Effector memory CD4-positive, alpha-beta T cell (primary cell): ENCODE measurements around the gene RPS6KA3.

ENCODE experiments used
- DNase-seq, 3 donors: peaks; one replicate each; pipeline ENCODE4 v3.0.0-alpha.2; 2020
- H3K27ac ChIP-seq: 2 replicates; pipeline ENCODE4 v1.7.0; 2013; ENCODE audit warnings: mild to moderate bottlenecking, low read length, moderate library complexity; ENCODE audit not compliant: insufficient read depth, poor library complexity, severe bottlenecking
- H3K27me3 ChIP-seq: replicated peaks from 2 replicates; pipeline ENCODE4 v1.7.0; 2013; ENCODE audit warnings: mild to moderate bottlenecking, low read length; ENCODE audit not compliant: insufficient read depth, control insufficient read depth, poor library complexity, severe bottlenecking
- H3K36me3 ChIP-seq: 2 replicates; pipeline ENCODE4 v1.7.0; 2013; ENCODE audit warnings: mild to moderate bottlenecking, low read length, moderate library complexity; ENCODE audit not compliant: control insufficient read depth, insufficient read depth
- H3K4me1 ChIP-seq: 2 replicates; pipeline ENCODE4 v1.7.0; 2013; ENCODE audit warnings: low read length, mild to moderate bottlenecking; ENCODE audit not compliant: control insufficient read depth, insufficient read depth, poor library complexity, severe bottlenecking
- H3K4me3 ChIP-seq: 2 replicates; pipeline ENCODE4 v1.7.0; 2013; ENCODE audit warnings: low read length, low read depth, mild to moderate bottlenecking; ENCODE audit not compliant: insufficient read depth, poor library complexity, severe bottlenecking
- H3K9me3 ChIP-seq: 2 replicates; pipeline ENCODE4 v1.7.0; 2013; ENCODE audit warnings: mild to moderate bottlenecking, low read length, moderate library complexity; ENCODE audit not compliant: control insufficient read depth

RPS6KA3 gene

DNA sequence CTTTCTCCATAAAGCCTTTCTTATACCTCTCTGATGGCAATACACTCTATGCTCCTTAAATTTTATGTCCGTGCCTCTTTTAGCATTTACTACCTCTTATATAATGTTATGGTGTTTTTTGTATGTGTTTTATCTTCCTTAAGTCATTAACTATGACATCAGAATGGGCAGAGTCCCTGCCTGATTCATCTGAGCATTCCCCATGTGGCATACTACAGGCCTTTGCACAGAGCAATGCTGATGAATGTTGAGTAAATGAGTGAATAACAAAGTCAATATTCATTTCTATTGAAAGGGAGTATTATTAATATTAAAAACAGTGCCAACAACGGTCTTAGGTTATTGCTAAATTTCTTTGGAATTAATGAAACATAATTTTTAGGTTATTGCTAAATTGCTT, 18.8 kb upstream of the RPS6KA3 start:
- H3K27ac ChIP-seq: no peak overlapping the region
- H3K36me3 ChIP-seq: no peaks in the 10 kb centered on the region
- H3K4me3 ChIP-seq: no peak overlapping the region
- no peak for DNase-seq
- H3K9me3 ChIP-seq: no peaks in the 10 kb centered on the region
- H3K4me1 ChIP-seq: no peaks in the 10 kb centered on the region
- H3K27me3 ChIP-seq: no peaks in the 10 kb centered on the region

DNA sequence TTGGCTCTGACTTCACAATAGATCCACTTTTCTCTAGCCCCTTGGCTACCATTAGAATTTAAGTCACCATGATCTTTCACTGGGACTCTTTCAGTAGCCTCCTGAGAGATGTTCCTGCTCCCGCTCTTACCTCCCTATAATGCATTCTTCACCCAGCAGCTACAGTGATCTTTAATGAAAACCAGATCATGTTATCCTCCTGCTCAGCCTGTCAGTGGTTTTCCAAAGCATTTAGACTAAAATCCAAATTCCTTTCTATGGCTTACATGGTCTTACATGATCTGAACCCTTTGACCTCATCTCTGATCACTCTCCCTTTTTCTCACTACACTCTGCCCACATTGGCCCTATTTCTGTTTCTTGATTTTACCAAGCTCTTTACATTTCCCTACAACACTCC, 18.3 kb upstream of the RPS6KA3 start:
- H3K4me3 ChIP-seq: no peak overlapping the region
- H3K27me3 ChIP-seq: no peaks in the 10 kb centered on the region
- H3K9me3 ChIP-seq: no peaks in the 10 kb centered on the region
- no peaks in the 10 kb centered on the region for H3K4me1 ChIP-seq
- H3K36me3 ChIP-seq: no peaks in the 10 kb centered on the region
- H3K27ac ChIP-seq: no peak overlapping the region
- DNase-seq: no peak

DNA sequence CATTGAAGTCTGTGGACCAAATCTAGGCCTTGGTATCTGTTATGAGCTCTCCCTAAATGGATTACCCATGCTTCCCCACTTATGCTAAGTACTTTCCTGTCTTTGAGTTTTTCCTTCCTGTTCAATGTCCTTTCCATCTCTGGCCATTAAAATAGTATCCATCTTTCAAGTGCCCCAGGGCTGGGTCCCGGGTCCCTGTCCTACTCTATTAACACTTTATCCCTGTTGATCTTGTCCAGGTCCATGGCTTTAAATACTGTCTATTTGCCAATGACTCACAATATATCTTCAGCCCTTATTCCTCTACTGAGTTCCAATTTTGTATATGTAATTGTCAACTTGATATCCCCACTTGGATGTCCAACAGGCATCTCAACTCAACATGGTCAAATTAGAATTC, 17.7 kb upstream of the RPS6KA3 start:
- H3K9me3 ChIP-seq: no peaks in the 10 kb centered on the region

DNA sequence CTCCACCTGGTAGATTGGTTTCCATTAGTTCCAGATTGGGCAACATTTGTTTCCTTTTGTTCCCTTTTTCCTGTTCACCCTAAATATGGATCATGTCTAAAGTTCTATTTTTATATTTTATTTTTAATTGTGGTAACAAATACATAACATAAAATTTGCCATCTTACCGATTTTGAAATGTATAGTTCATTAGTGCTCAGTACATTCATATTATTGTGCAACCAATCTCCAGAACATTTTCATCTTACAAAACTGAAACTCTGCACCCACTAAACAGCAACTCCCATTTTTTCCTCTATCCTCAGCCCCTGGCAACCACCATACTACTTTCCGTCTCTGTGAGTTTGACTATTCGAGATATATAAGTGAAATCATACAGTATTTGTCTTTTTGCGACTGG, 14.2 kb upstream of the RPS6KA3 start:
- H3K27ac ChIP-seq: no peak overlapping the region
- no peak for DNase-seq
- H3K4me1 ChIP-seq: no peaks in the 10 kb centered on the region
- H3K36me3 ChIP-seq: no peaks in the 10 kb centered on the region
- no peaks in the 10 kb centered on the region for H3K9me3 ChIP-seq
- no peak overlapping the region for H3K4me3 ChIP-seq
- no peaks in the 10 kb centered on the region for H3K27me3 ChIP-seq

More for the DNA sequence above, 17.7 kb upstream of the RPS6KA3 start:
- no peaks in the 10 kb centered on the region for H3K27me3 ChIP-seq
- H3K27ac ChIP-seq: no peak overlapping the region
- no peaks in the 10 kb centered on the region for H3K36me3 ChIP-seq
- DNase-seq: no peak
- H3K4me3 ChIP-seq: no peak overlapping the region
- H3K4me1 ChIP-seq: no peaks in the 10 kb centered on the region

DNA sequence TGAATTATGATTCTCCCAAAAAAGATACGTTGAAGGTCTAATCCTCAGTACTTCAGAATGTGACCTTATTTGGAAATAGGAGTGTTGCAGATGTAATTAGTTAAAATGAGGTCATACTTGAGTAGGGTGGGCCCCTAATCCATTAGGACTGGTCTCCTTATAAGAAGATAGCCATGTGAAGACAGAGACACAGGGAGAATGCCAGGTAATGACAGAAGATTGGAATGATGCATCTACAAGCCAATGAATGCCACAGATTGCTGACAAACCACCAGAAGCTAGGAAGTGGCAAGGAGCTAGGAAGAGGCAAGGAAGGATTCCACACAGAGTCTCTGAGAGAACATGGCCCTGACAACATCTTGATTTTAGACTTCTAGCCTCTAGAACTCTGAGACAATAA, 7.4 kb upstream of the RPS6KA3 start:
- Histone ChIP-seq H3K4me3 (no peak overlapping the region), H3K27me3 (no peaks in the 10 kb centered on the region), H3K36me3 (no peaks in the 10 kb centered on the region), H3K9me3 (no peaks in the 10 kb centered on the region), H3K4me1 (no peaks in the 10 kb centered on the region), H3K27ac (no peak overlapping the region)
- DNase-seq: no peak

DNA sequence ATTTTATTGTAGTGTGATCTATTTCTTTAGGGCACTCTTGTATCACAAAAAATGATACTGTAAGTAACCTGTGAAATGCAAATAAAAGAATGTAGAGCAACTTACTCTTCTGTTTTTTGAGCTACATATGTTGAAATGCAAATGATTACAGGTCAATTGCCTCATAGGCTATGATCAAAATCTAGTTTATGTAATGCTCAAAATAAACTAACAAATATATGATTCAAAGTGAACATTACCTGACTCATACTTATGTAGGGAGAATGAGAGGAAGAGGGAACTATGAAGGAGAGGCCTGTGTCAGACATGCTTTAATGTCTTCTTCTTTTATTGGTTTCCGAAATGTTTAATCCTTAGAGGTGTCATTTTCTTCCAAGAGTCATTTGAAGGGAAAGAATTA, 5.0 kb upstream of the RPS6KA3 start:
- Histone ChIP-seq H3K36me3 (no peaks in the 10 kb centered on the region), H3K27me3 (no peaks in the 10 kb centered on the region), H3K9me3 (no peaks in the 10 kb centered on the region), H3K4me1 (no peaks in the 10 kb centered on the region), H3K4me3 (no peak overlapping the region), H3K27ac (no peak overlapping the region)
- DNase-seq: no peak

DNA sequence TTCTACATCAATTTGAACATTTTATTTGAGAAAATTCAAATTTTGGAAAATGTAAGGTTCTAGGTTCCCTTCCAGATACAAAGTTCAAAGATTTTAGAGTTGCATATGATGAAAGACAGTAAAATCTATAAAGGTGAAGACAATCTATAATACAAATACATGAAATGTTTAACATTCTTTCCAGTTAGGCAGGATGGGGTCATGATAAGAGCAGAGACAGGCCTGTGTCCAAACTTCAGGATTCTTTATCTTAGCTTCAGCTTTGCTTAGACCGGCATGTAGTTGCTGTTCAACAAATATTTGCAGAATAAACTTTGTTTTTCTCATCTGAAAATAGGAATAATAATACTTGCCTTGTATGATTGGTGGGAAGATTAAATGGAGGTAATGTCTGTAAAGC, 4.5 kb upstream of the RPS6KA3 start:
- no peaks in the 10 kb centered on the region for H3K9me3 ChIP-seq
- DNase-seq: no peak
- no peak overlapping the region for H3K27ac ChIP-seq
- no peaks in the 10 kb centered on the region for H3K27me3 ChIP-seq
- no peaks in the 10 kb centered on the region for H3K36me3 ChIP-seq
- no peak overlapping the region for H3K4me3 ChIP-seq
- H3K4me1 ChIP-seq: no peaks in the 10 kb centered on the region

DNA sequence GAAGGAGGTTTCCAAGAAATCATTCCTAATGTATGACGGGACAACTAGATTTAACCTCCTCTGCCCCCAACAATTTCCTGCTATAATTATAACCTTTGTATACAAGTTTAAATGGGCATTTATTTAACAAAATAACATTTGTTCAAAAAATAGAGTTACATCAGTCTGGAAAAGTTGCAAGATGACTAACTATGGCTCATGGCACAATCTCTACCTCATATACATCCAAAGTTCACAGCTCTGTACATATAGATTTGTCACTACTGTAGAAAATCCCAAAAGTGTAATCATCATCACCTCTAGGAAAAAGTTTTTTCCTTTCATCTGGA, 3.8 kb upstream of the RPS6KA3 start:
- Histone ChIP-seq H3K4me3 (no peak overlapping the region), H3K27me3 (no peaks in the 10 kb centered on the region), H3K4me1 (no peaks in the 10 kb centered on the region), H3K9me3 (no peaks in the 10 kb centered on the region), H3K27ac (no peak overlapping the region), H3K36me3 (no peaks in the 10 kb centered on the region)
- no peak for DNase-seq

DNA sequence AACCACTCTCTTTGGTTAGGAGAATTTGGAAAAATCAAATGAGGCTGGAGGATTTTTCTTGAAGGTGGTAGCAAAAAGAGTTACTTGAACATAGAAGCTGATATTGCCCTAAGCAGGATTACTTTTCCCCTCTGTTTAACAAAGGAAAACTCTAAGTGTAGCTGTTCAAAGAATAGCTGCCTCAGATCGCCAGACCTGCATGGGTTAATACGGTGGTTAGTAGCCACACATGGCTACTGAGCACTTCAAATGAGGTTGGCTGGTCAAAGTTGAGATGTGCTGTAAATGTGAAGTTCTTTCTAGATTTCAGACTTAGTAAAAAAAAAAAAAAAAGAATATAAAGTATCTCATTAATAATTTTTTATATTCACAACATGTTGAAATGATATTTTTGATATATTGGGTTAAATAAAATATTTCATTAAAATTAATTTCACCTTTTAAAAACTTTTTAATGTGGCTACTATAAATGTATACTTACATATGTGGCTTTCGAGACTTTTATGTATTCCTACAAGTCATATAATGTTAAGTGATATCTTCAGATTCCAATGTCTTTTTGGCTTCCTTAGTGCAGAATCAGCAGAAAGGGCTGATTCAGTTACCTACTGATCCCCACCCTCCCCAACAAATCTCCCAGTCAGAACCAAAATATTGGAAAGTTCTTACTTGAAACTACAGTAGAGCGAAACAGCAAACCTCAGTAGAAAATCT, 3.3 kb upstream of the RPS6KA3 start:
- Histone ChIP-seq H3K27me3 (no peaks in the 10 kb centered on the region), H3K9me3 (no peaks in the 10 kb centered on the region), H3K4me3 (no peak overlapping the region), H3K4me1 (no peaks in the 10 kb centered on the region), H3K27ac (no peak overlapping the region), H3K36me3 (no peaks in the 10 kb centered on the region)
- no peak for DNase-seq

DNA sequence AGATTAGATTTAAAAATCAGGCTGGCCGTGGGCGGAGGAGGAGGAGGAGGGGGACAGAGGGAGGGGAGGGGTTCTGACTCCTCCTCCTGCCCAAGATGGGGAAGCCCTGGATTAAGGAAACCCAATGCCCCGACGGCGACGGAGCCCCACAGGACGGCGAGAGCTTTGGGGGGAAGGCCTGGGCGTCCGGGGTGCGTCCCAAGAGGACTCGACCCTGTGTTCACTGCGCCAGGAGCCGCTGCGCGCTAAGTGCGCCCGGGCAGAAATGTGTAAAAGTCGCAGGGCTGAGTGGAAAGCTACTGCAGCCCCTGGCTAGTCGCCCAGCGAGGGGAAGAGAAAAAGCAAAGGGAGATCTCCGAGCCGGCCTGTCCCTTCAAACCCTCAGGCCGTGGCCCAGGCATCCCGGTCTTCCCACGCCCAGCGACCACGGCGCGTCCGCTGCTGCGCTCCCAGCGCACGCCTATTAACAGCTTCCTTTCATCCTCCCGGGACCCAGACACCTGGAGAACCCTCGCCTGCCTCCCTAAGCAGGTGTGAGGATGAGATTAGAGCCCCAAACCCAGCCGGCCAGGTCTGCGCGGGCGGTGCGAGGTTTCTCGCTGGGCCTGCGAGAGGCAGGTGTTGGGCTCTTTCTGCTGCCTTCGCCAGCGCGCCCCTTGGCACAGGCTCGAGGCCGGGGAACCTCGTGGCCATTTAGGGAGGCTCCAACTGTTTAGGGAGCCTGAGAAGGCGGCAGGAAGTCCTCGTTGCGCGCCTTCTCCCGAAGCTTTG, 1.4 kb upstream of the RPS6KA3 start:
- Histone ChIP-seq H3K9me3 (no peaks in the 10 kb centered on the region), H3K27me3 (no peaks in the 10 kb centered on the region), H3K36me3 (no peaks in the 10 kb centered on the region), H3K27ac (peak overlapping the region; percentile 88), H3K4me3 (no peak overlapping the region), H3K4me1 (no peaks in the 10 kb centered on the region)
- peak in 1 of 3 donors; percentile 15 for DNase-seq
